ENCODE data around the gene ZNF441.
"Not testable (repeated sequence)": the region's sequence is repeated elsewhere in the genome, so short reads cannot be mapped to it uniquely, and the experiment has no call there.

ZNF441 gene

DNA sequence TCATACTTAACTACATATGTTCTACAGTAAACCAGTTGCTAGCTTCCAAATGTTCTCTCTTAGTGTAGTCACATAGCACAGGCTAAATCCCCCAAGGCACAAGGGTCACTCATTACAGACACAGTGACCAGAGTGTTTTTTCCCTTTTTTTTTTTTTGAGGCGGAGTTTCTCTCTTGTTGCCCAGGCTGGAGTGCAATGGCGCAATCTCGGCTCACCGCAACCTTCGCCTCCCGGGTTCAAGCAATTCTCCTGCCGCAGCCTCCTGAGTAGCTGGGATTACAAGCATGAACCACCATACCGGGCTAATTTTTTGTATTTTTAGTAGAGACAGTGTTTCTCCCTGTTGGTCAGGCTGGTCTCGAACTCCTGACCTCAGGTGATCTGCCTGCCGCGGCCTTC lies 9.9 kb downstream of the ZNF441 start:
- Histone ChIP-seq H3K36me3 (ENCODE audit: control insufficient read depth, insufficient read depth, low read length) (peaks cover 32% of the 10 kb centered on the region), H3K9me3 (ENCODE audit: control insufficient read depth, low read length) (peaks cover 11% of the 10 kb centered on the region)
- H3K4me3 ChIP-seq (ENCODE audit: insufficient read depth, low read depth, low read length); H3K27ac ChIP-seq (ENCODE audit: insufficient read depth, low read depth, low read length, poor library complexity, severe bottlenecking); H3K4me1 ChIP-seq (ENCODE audit: control insufficient read depth, insufficient read depth, low read length); H3K27me3 ChIP-seq (ENCODE audit: control insufficient read depth, insufficient read depth, low read length, poor library complexity, severe bottlenecking): not testable (repeated sequence)
- WGBS, 2 experiments: 92% methylated on average over 11 of the region's 11 CpGs

DNA sequence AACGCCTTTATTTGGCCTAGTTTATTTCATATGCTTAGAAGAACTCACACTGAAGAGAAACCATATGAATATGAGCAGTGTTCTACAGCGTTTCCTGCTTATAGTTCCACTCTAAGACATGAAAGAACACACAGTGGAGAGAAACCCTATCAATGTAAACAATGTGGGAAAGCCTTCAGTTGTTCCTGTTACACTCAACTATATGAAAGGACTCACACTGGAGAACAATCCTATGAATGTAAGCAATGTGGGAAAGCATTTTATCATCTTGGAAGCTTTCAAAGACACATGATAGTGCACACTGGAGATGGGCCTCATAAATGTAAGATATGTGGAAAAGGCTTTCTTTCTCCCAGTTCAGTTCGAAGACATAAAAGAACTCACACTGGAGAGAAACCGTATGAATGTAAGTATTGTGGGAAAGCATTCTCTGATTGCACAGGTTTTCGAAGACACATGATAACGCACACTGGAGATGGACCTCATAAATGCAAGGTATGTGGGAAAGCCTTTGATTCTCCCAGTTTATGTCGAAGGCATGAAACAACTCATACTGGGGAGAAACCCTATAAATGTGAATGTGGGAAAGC lies 13.7 kb downstream of the ZNF441 start:
- Histone ChIP-seq H3K4me1 (ENCODE audit: control insufficient read depth, insufficient read depth, low read length) (no peaks in the 10 kb centered on the region), H3K27ac (ENCODE audit: insufficient read depth, low read depth, low read length, poor library complexity, severe bottlenecking) (no peak overlapping the region), H3K36me3 (ENCODE audit: control insufficient read depth, insufficient read depth, low read length) (peaks cover 42% of the 10 kb centered on the region), H3K4me3 (ENCODE audit: insufficient read depth, low read depth, low read length) (no peak overlapping the region), H3K27me3 (ENCODE audit: control insufficient read depth, insufficient read depth, low read length, poor library complexity, severe bottlenecking) (no peaks in the 10 kb centered on the region), H3K9me3 (ENCODE audit: control insufficient read depth, low read length) (peaks cover 12% of the 10 kb centered on the region)
- 92 to 97% methylated on average over 7 of the region's 7 CpGs for WGBS, 2 experiments

DNA sequence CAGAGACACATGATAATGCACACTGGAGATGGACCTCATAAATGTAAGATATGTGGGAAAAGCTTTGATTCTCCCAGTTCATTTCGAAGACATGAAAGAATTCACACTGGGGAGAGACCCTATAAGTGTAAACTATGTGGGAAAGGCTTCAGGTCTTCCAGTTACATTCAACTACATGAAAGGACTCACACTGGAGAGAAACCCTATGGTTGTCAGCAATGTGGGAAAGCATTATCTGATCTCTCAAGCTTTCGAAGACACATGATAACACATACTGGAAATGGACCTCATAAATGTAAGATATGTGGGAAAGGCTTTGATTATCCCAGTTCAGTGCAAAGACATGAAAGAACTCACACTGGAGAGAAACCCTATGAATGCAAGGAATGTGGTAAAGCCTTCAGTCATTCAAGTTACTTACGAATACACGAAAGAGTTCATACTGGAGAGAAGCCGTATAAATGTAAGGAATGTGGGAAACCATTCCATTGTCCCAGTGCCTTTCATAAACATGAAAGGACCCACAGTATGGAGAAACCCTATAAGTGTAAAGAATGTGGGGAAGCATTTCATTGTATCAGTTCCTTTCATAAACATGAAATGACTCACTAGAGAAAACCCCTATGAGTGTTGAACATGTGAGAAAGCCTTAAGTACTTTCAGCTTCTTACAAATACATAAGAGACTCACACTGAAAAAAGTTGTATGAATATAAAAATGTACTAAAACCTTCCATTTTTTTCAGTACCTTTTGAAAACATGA lies 14.7 kb downstream of the ZNF441 start:
- peaks cover 12% of the 10 kb centered on the region for H3K9me3 ChIP-seq (ENCODE audit: control insufficient read depth, low read length)

DNA sequence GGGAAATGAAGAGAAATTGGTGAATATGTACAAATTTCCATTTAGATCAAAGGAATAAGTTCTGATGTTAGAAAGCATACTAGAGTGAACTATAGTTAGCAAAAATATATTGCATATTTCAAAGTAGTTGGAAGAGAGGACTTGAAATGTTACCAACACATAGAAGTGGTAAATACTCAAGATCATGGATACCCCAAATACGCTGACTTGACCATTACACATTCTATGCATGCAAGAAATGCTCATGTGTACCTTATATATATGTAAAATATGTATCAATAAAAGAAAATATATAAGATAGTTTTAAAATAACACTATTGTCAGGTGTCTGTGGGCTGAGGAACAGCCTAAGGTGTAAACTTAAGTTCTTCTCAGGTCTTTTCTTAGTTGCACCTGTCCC lies 17.0 kb downstream of the ZNF441 start:
- H3K27ac ChIP-seq (ENCODE audit: insufficient read depth, low read depth, low read length, poor library complexity, severe bottlenecking): no peak overlapping the region
- no peak overlapping the region for H3K4me3 ChIP-seq (ENCODE audit: insufficient read depth, low read depth, low read length)
- WGBS, 2 experiments: 100% methylated on average over 1 of the region's 1 CpG; no CpG with 5 or more reads in 1 of the 2 experiments
- peaks cover 7% of the 10 kb centered on the region for H3K9me3 ChIP-seq (ENCODE audit: control insufficient read depth, low read length)
- no peaks in the 10 kb centered on the region for H3K27me3 ChIP-seq (ENCODE audit: control insufficient read depth, insufficient read depth, low read length, poor library complexity, severe bottlenecking)
- no peaks in the 10 kb centered on the region for H3K4me1 ChIP-seq (ENCODE audit: control insufficient read depth, insufficient read depth, low read length)
- peaks cover 37% of the 10 kb centered on the region for H3K36me3 ChIP-seq (ENCODE audit: control insufficient read depth, insufficient read depth, low read length)

More for the DNA sequence above, 14.7 kb downstream of the ZNF441 start:
- 94 to 98% methylated on average over 5 of the region's 5 CpGs for WGBS, 2 experiments
- Histone ChIP-seq H3K36me3 (ENCODE audit: control insufficient read depth, insufficient read depth, low read length) (peaks cover 42% of the 10 kb centered on the region), H3K27ac (ENCODE audit: insufficient read depth, low read depth, low read length, poor library complexity, severe bottlenecking) (no peak overlapping the region), H3K27me3 (ENCODE audit: control insufficient read depth, insufficient read depth, low read length, poor library complexity, severe bottlenecking) (no peaks in the 10 kb centered on the region), H3K4me3 (ENCODE audit: insufficient read depth, low read depth, low read length) (no peak overlapping the region), H3K4me1 (ENCODE audit: control insufficient read depth, insufficient read depth, low read length) (no peaks in the 10 kb centered on the region)

DNA sequence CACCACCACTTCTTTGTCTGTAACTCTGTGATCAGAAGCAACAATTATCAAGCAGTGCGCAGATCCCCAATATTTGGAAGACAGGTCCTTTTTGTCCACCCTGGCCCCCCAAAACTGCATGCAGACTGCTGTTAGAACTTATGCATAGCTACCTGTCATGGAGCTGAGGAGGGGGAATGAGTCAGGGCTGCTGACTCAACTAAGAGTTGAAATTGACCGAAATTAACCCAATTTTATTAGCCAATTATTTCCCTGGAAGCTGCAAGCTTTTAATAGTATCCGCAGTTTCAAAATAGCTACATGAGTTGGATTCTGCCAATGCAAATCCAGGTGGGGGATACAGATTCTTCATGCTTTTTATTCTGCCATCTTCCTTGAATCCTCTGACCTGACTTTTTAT lies 17.6 kb downstream of the ZNF441 start:
- peaks cover 6% of the 10 kb centered on the region for H3K9me3 ChIP-seq (ENCODE audit: control insufficient read depth, low read length)
- H3K4me1 ChIP-seq (ENCODE audit: control insufficient read depth, insufficient read depth, low read length): no peaks in the 10 kb centered on the region
- WGBS, 2 experiments: 88 to 93% methylated on average over 3 of the region's 3 CpGs
- H3K27ac ChIP-seq (ENCODE audit: insufficient read depth, low read depth, low read length, poor library complexity, severe bottlenecking): no peak overlapping the region
- H3K27me3 ChIP-seq (ENCODE audit: control insufficient read depth, insufficient read depth, low read length, poor library complexity, severe bottlenecking): no peaks in the 10 kb centered on the region
- no peak overlapping the region for H3K4me3 ChIP-seq (ENCODE audit: insufficient read depth, low read depth, low read length)
- H3K36me3 ChIP-seq (ENCODE audit: control insufficient read depth, insufficient read depth, low read length): peaks cover 32% of the 10 kb centered on the region

DNA sequence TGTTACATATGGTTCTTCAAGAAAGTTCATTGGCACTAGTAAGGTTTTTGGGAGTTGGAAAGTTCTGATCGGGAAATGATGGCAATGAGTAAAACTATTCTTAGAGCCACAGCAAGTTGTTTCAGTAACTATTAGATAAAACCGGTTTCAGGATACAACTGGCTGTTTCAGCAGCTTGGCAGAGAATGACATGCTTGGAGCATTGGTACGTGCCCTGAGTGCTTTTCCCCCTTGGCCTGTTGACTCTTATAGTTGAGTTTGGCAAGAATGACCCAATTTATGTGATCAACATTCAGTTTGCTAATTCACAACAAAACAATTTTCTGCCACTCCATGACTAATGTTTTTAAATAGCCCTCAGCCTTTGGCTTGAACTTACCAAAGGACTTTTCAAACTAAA lies 20.7 kb downstream of the ZNF441 start:
- 90 to 93% methylated on average over 3 of the region's 3 CpGs for WGBS, 2 experiments

DNA sequence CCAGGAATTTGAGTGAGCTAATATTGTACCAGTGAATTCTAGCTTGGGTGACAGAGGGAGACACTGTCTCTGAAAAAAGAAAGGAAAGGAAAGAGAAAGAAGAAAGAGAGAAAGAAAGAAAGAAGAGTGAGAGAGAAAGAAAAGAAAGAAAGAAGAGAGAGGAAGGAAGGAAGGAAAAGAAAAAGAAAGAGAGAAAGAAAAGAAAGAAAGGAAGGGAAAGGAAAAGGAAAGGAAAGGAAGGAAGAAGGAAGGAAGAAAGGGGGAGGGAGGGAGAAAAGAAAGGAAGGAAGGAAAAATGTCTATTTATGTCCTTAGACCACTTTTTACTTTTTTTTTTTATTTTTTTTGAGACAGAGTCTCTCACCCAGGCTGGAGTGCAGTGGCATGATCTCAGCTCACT lies 26.1 kb downstream of the ZNF441 start:
- no peak overlapping the region for H3K4me3 ChIP-seq (ENCODE audit: insufficient read depth, low read depth, low read length)
- H3K4me1 ChIP-seq (ENCODE audit: control insufficient read depth, insufficient read depth, low read length): no peaks in the 10 kb centered on the region
- no peak overlapping the region for H3K27ac ChIP-seq (ENCODE audit: insufficient read depth, low read depth, low read length, poor library complexity, severe bottlenecking)
- H3K27me3 ChIP-seq (ENCODE audit: control insufficient read depth, insufficient read depth, low read length, poor library complexity, severe bottlenecking): no peaks in the 10 kb centered on the region
- no peaks in the 10 kb centered on the region for H3K36me3 ChIP-seq (ENCODE audit: control insufficient read depth, insufficient read depth, low read length)
- no peaks in the 10 kb centered on the region for H3K9me3 ChIP-seq (ENCODE audit: control insufficient read depth, low read length)

More for the DNA sequence above, 20.7 kb downstream of the ZNF441 start:
- no peak overlapping the region for H3K27ac ChIP-seq (ENCODE audit: insufficient read depth, low read depth, low read length, poor library complexity, severe bottlenecking)
- no peaks in the 10 kb centered on the region for H3K27me3 ChIP-seq (ENCODE audit: control insufficient read depth, insufficient read depth, low read length, poor library complexity, severe bottlenecking)
- no peaks in the 10 kb centered on the region for H3K9me3 ChIP-seq (ENCODE audit: control insufficient read depth, low read length)
- peaks cover 8% of the 10 kb centered on the region for H3K36me3 ChIP-seq (ENCODE audit: control insufficient read depth, insufficient read depth, low read length)
- H3K4me3 ChIP-seq (ENCODE audit: insufficient read depth, low read depth, low read length): no peak overlapping the region
- no peaks in the 10 kb centered on the region for H3K4me1 ChIP-seq (ENCODE audit: control insufficient read depth, insufficient read depth, low read length)

DNA sequence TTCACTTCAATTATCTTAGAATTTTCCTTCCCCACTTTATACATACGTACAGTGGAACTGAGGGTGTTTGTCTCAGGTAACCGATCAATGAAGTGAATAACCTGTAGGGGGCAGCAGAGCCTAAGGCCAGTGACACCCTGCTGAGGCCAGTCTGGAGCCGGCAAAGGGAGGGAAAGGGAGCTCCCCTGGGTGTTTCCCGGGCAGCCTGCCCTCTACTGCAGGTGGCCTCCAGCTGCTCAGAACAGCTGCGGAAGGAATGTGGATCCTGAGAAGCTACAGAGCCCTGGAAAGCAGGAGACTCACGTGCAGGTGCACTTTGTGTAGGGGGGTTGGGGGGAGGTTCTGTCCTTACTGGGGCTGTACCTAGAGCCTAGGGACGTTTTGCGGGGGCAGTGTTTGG lies 30.7 kb downstream of the ZNF441 start:
- Histone ChIP-seq H3K4me3 (ENCODE audit: insufficient read depth, low read depth, low read length) (peak overlapping the region; percentile 14), H3K27ac (ENCODE audit: insufficient read depth, low read depth, low read length, poor library complexity, severe bottlenecking) (no peak overlapping the region), H3K36me3 (ENCODE audit: control insufficient read depth, insufficient read depth, low read length) (no peaks in the 10 kb centered on the region), H3K27me3 (ENCODE audit: control insufficient read depth, insufficient read depth, low read length, poor library complexity, severe bottlenecking) (peaks cover 6% of the 10 kb centered on the region), H3K9me3 (ENCODE audit: control insufficient read depth, low read length) (no peaks in the 10 kb centered on the region), H3K4me1 (ENCODE audit: control insufficient read depth, insufficient read depth, low read length) (no peaks in the 10 kb centered on the region)
- 12 to 14% methylated on average over 8 of the region's 8 CpGs for WGBS, 2 experiments

DNA sequence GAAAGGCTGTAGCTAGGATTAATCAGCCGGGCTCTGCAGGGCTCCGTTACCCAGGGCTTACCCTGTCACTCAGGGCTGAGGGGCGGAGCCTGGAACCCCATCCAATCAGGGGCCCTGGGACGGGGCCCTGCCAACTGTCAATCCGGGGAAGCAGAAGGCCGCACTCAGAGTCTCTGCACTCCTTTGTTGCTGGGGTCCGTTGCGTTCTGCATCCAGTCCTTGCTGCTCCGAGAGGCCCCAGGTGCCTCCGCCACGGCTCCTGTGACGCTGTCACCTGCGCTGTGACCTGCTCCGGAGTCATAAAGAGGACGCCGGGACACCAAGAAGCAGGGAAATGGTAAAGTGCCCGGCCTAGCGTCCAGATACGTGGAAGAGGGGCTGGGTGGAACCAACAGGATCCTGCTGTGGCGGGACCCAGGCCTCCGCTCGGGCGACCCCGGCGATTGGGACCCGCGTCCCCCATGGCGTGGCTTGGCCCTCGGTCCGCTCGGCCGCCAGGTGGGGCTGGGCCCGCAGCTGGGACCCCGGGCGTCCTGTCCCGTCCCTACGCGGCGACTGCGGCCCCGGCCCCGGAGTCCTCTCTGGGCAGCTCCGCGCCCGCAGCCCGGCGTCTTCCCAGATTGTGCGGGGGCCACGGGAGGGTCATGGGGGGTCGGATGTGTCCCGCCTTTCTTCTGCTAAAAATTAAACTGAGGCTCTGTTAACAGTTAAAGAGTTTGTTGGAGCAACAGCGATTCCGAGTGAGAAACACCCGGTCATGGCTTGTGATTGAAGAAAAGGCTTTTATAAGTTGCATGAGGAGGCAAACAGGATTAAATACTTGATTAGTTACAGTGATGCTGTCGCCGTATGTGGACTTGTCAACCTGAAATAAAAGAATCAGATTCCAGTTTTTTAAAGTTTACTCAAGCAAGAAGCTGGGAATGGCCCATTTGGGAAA lies 31.9 kb downstream of the ZNF441 start, which contains the start of gene ZNF491:
ZNF491 (plus strand) TSS at position 133 of the 940 bp plus-strand sequence. CDS start 7,431 bp downstream, outside the sequence.
- Histone ChIP-seq H3K4me3 (ENCODE audit: insufficient read depth, low read depth, low read length) (peak within 1 kb of the TSS; percentile 74), H3K27me3 (ENCODE audit: control insufficient read depth, insufficient read depth, low read length, poor library complexity, severe bottlenecking) (peaks cover 6% of the 10 kb centered on the region), H3K36me3 (ENCODE audit: control insufficient read depth, insufficient read depth, low read length) (no peaks in the 10 kb centered on the region), H3K27ac (ENCODE audit: insufficient read depth, low read depth, low read length, poor library complexity, severe bottlenecking) (peak within 1 kb of the TSS; percentile 97), H3K4me1 (ENCODE audit: control insufficient read depth, insufficient read depth, low read length) (no peaks in the 10 kb centered on the region), H3K9me3 (ENCODE audit: control insufficient read depth, low read length) (no peaks in the 10 kb centered on the region)
- WGBS, 2 experiments: 1% methylated on average over 56 of the region's 56 CpGs
